HG03095 (cell line): Measurements from ENCODE around the gene NSG1.
"Not testable (repeated sequence)": the region's sequence is repeated elsewhere in the genome, so short reads cannot be mapped to it uniquely, and the experiment has no call there.

Experiments used
- ATAC-seq: cut with Tn5 transposase; IDR thresholded peaks from one replicate; pipeline ENCODE4 v1.9.1; 2021; ENCODE audit warnings: moderate library complexity; ENCODE audit not compliant: unreplicated experiment

NSG1 gene, protein sequence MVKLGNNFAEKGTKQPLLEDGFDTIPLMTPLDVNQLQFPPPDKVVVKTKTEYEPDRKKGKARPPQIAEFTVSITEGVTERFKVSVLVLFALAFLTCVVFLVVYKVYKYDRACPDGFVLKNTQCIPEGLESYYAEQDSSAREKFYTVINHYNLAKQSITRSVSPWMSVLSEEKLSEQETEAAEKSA

GRCh38 chr4:4386736-4387392, at the start of gene NSG1:
Gene NSG1, plus strand, starts transcription at chr4:4387102. Its CDS starts 528 bp downstream, at chr4:4387630.
- no peak for ATAC-seq

DNA sequence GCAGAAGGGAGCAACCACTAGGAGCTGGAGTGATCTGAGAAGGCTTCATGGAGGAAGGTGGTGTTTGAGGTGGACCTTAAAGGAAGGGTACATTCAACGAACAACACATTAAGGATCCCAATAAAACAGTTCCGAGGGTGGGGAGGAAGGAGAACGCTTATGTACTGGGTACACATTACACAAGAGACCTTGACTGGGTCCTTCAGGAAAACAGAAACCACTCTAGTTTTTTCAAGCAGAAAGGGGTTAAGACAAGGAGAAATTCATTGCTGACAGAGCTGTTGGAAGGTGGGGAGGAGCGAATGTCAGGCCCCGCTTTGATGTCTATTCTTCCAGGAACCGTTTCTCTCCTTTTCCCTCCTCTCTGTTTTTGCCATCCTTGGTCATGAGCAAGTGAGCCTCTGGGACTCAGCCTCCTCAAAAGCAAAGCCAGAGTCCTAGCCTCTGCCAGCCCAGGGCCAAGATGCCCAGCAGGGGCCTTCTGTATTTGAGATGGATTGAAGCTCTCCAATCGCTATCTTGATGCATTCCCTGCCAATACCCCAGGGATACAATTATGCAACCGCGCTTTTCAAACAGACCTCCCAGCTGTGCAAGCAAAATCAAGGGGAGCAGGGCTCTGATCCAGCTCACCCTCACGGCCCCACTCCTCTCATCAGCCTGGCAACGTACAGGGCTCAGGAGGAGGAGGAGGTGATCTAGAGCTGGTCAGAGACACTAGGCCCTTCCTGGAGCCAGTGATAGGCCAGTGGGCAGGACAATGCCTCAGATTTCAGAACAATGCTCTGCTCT, 48.5 kb upstream of the NSG1 start:
- ATAC-seq = no peak

- ATAC-seq = no peak
Measured at GRCh38 chr4:4339504-4340085, 47.3 kb upstream of the NSG1 start.

DNA sequence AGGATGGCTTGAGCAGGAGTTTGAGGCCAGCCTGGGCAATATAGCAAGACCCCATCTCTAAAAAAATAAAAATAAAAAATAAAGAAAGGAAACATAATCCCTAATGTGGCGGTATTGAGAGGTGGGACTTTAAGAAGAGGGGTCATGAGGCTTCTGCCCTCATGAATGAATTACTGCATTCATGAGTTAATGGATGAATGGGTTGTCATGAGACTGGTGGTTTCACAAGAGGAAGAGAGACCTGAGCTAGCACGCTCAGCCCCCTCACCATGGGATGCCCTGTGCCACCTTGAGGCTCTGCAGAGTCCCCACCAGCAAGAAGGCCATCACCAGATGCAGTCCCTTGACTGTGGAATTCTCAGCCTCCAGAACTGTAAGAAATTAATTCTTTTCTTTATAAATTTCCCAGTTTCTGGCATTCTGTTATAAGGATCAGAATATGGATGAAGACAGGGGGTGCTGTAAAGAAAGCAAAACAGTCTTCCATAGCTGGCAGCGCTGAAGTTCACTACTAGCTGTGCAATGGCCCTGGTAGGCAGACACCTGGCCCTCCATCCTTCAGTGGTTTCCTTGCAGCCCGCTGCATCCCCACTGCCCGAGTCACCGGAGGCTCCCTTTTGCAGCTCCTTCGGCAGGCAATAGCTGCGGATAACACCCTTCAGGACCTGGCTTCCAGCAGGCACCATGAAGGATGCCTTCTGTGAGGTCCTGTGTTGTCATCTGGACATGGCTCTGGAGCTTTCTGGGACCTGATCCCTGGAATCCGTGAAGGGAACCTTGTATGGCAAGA, 44.8 kb upstream of the NSG1 start:
- ATAC-seq = no peak

- ATAC-seq = no peak
Measured at GRCh38 chr4:4343038-4343437, 43.9 kb upstream of the NSG1 start.

DNA sequence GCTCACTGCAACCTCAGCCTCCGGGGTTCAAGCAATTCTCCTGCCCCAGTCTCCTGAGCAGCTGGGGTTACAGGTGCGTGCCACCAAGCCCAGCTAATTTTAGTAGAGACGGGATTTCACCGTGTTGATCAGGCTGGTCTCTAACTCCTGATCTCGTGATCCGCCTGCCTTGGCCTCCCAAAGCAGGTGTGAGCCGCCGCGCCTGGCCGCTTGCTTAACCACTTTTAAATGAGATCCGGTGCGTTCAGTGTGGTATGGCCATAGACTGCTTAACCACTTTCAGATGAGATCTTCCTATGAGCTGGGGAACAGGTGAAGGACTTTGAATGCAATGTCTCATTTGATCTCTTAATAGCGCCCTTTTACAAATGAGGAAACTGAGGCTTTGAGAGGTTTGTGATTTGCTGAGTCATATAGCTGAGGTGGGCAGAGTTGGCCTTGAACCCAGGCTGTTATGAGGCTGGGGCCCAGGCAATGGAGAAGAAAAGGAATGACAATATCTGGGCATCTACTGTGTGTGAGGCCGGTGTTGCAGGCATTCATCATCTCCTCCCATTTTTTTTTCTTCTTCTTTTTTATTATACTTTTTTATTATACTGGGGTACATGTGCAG, 41.9 kb upstream of the NSG1 start:
- peak; percentile 95 for ATAC-seq

- no peak for ATAC-seq
Measured at GRCh38 chr4:4347585-4347984, 39.3 kb upstream of the NSG1 start.

- not testable (repeated sequence) for ATAC-seq
Measured at GRCh38 chr4:4348585-4348984, 38.3 kb upstream of the NSG1 start.

DNA sequence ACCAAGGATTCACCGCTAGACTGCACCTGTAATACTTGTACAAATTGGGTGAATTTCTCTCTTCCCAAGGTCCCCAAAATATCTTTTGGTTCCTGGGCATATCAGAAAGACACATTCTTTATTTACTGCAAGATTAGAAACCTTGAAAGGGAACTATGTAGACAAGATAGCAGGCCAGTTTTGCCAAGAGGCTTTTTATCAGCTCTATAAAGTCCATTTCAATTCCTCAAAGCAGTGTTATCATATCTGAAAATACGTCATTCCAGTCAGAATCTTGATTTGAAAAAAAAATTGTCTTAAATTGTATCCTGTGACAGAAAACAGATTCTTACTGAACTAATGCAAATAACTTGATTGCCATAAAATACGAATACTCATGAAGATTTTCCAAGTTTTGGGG, 37.0 kb upstream of the NSG1 start:
- no peak for ATAC-seq

DNA sequence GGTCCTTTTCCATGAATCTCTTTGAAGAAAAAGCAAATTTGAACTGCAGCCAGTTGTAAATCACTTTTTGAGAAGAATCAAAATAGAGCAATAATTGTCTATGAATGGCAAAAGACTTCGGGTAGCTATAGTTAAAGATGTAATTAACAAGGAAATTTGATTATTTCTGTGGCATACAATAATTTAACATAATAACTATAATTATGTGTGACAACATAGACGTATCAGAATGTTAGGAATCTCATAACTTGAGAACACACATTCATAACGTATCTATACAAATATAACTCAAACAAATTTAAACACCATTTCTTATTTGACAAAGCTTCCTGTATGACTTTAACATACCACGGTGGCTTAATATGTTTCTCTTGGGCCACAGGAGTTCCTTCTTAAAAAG, 36.0 kb upstream of the NSG1 start:
- no peak for ATAC-seq

DNA sequence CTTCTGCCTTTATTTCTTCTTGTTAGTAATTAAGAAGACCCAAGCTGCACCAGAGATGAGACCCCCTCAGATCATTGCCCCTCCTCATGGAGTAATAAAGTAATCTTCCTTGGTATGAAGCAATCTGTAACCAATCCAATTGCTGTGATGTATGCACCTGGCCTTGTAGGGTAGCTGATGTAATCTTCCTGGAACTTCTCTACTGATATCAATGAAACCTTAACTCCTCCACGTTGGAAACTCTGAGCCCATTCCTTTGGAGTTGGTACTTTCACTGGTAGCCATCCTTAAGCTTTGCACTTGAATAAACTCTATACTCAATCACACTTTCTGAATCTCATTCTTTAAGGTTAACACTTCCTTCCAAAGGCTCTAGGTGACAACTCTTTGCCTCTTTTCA, 31.6 kb upstream of the NSG1 start:
- no peak for ATAC-seq

GRCh38 chr4:4356106-4357041, 30.5 kb upstream of the NSG1 start:
- ATAC-seq = no peak

- no peak for ATAC-seq
Measured at GRCh38 chr4:4358093-4358854, 28.6 kb upstream of the NSG1 start.

GRCh38 chr4:4361883-4362282, 25.0 kb upstream of the NSG1 start:
- ATAC-seq = no peak

- no peak for ATAC-seq
Measured at GRCh38 chr4:4362991-4363697, 23.8 kb upstream of the NSG1 start.

DNA sequence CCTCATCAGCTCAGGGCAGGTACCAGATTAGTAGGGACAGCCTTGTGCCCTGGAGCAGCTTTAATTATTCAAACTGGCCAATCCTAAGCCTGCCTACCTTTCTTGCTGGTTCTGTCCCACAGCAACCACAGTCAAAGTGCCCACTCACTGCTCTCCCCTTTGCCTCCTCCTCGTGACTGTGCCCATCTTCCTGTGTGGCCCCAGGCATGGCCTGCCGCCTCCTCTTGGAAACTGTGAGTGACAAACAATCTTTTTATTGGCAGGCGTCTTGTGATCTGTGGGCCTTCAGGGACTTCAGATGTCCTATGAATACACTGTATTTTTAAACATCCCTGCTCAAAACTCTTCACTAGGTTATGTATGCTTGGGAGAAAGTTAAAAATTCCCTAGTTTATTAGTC, 22.8 kb upstream of the NSG1 start:
- ATAC-seq = no peak

- ATAC-seq = no peak
Measured at GRCh38 chr4:4364486-4365208, 22.3 kb upstream of the NSG1 start.
